ENCODE measurements around the gene JMJD8.
A peak's percentile ranks its signal among the peaks of the same experiment; 100 is the strongest.

DNA sequence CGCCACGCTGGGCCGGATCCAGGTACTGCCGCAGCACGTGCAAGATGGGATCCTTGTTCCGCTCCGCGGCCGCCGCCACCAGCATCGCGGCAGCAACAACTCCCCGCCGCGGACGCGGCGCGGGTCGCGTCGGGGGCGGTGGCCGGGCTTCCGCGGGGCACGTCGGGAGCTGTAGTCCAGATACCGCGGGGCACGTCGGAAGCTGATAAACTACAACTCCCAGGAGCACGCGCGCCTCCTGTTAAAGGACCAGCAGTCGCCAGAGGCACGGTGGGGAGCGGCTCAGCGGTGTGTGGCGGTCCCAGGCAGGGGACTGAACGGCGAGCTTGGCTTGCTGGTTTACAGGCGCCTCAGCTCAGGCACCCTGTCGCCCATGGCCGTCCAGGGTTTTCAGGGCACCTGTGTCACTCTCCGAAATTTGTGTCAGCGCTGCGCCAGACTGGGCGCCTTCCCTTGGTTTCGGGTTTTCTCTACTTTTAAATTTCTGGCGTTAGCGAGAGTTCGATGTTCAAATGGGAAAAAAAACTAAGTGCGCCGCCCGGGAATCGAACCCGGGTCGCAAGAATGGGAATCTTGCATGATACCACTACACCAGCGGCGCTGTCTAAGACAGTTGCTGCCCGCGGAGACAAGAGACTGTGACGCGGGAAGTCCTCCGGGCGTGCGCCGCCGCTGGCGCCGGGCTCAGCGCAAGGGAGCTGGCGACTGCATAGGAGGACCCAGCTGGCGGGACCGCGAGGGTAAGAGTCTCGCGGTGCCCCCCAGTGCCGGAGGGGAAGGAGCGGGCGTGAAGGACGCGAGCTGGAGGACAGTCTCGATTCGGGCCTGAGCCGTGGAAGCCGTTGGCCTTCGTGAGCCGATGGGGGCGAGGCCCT is 47.7 kb downstream of the JMJD8 start, which contains the start of gene METTL26:
- TF ChIP-seq, protein P1, sequence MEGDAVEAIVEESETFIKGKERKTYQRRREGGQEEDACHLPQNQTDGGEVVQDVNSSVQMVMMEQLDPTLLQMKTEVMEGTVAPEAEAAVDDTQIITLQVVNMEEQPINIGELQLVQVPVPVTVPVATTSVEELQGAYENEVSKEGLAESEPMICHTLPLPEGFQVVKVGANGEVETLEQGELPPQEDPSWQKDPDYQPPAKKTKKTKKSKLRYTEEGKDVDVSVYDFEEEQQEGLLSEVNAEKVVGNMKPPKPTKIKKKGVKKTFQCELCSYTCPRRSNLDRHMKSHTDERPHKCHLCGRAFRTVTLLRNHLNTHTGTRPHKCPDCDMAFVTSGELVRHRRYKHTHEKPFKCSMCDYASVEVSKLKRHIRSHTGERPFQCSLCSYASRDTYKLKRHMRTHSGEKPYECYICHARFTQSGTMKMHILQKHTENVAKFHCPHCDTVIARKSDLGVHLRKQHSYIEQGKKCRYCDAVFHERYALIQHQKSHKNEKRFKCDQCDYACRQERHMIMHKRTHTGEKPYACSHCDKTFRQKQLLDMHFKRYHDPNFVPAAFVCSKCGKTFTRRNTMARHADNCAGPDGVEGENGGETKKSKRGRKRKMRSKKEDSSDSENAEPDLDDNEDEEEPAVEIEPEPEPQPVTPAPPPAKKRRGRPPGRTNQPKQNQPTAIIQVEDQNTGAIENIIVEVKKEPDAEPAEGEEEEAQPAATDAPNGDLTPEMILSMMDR (IDR thresholded peaks at IDR 0.05): peak in 3 of 5 experiments; percentile 6 to 44 (median 34)
- peak; percentile 16 to 65 for TF ChIP-seq POLR2A (IDR thresholded peaks at IDR 0.05)

Measured in tibial nerve (tissue), 3 donors.